HCT116 (cell line): Measurements from ENCODE around the gene TIAM1.
A peak's percentile ranks its signal among the peaks of the same experiment; 100 is the strongest.

Source experiments
- ATF3 ChIP-seq: IDR thresholded peaks from 2 replicates; pipeline ENCODE4 v1.6.1; 2012
- EZH2 ChIP-seq: fragments of 200-600 bp; sonication (generic); IDR thresholded peaks from 2 replicates; pipeline ENCODE4 v1.6.1; 2017; ENCODE audit warnings: antibody characterized with exemption, mixed run types
- EZH2phosphoT487 ChIP-seq: fragments of 200-600 bp; IDR thresholded peaks from 2 replicates; pipeline ENCODE4 v1.6.1; 2018; ENCODE audit warnings: antibody characterized with exemption, borderline replicate concordance
- POLR2A ChIP-seq: IDR thresholded peaks from 2 replicates; pipeline ENCODE4 v1.7.0; 2011; ENCODE audit warnings: borderline replicate concordance; ENCODE audit not compliant: insufficient read depth, insufficient read length; ENCODE audit errors: extremely low read depth
- POLR2AphosphoS5 ChIP-seq: IDR thresholded peaks from 2 replicates; pipeline ENCODE4 v1.6.1; 2011; ENCODE audit warnings: mild to moderate bottlenecking, low read depth, low read length, moderate library complexity
- REST ChIP-seq: IDR thresholded peaks from 2 replicates; pipeline ENCODE4 v1.6.1; 2012; ENCODE audit warnings: low read depth
- SIN3A ChIP-seq: IDR thresholded peaks from 2 replicates; pipeline ENCODE4 v1.6.1; 2012; ENCODE audit warnings: low read depth
- SP1 ChIP-seq: IDR thresholded peaks from 2 replicates; pipeline ENCODE4 v1.6.1; 2012; ENCODE audit warnings: low read depth
- TCF7L2 ChIP-seq: IDR thresholded peaks from 2 replicates; pipeline ENCODE4 v1.7.0; 2011; ENCODE audit warnings: borderline replicate concordance, inconsistent platforms; ENCODE audit not compliant: insufficient read depth, insufficient read length; ENCODE audit errors: extremely low read depth
- YY1 ChIP-seq: IDR thresholded peaks from 2 replicates; pipeline ENCODE4 v1.6.1; 2011; ENCODE audit warnings: low read length, low read depth, moderate library complexity, mild to moderate bottlenecking; ENCODE audit not compliant: insufficient replicate concordance; ENCODE audit errors: extremely low read depth
- ZNF274 ChIP-seq: fragments of 200-500 bp; sonication (Bioruptor generic); IDR thresholded peaks from 2 replicates; pipeline ENCODE4 v1.6.1; 2014; ENCODE audit warnings: mild to moderate bottlenecking, low read depth, low read length, inconsistent platforms
- TF ChIP-seq, protein P1 (sequence below), 3 experiments: fragments of 200-600 bp in 1 of 3; sonication (generic) in 1 of 3; IDR thresholded peaks in 2 of 3; conservative IDR thresholded peaks in 1 of 3; 2 replicates each; pipeline ENCODE4 v1.5.1; 2012 to 2017; ENCODE audit warnings: low read depth in 2 of 3, low read length in 2 of 3, antibody characterized with exemption in 1 of 3, borderline replicate concordance in 1 of 3, control low read depth in 1 of 3, mild to moderate bottlenecking in 1 of 3, mixed read lengths in 1 of 3, mixed run types in 1 of 3, moderate library complexity in 1 of 3; ENCODE audit not compliant: insufficient read depth in 1 of 3
- TF ChIP-seq, protein P2 (sequence below): IDR thresholded peaks from 2 replicates; pipeline ENCODE4 v1.6.1; 2012

GRCh38 chr21:31335957-31336738 lies 7.9 kb downstream of the TIAM1 start:
- TF ChIP-seq POLR2AphosphoS5 (no peak), YY1 (no peak), POLR2A (no peak), REST (no peak), EZH2phosphoT487 (no peak), ZNF274 (no peak), SIN3A (no peak), SP1 (peak; percentile 45; the same call in 1 of the 2 replicates), TCF7L2 (no peak), EZH2 (no peak), ATF3 (0 out of 2 replicates have a peak, but pooled peaks have one; percentile 40)
- TF ChIP-seq, protein P1, sequence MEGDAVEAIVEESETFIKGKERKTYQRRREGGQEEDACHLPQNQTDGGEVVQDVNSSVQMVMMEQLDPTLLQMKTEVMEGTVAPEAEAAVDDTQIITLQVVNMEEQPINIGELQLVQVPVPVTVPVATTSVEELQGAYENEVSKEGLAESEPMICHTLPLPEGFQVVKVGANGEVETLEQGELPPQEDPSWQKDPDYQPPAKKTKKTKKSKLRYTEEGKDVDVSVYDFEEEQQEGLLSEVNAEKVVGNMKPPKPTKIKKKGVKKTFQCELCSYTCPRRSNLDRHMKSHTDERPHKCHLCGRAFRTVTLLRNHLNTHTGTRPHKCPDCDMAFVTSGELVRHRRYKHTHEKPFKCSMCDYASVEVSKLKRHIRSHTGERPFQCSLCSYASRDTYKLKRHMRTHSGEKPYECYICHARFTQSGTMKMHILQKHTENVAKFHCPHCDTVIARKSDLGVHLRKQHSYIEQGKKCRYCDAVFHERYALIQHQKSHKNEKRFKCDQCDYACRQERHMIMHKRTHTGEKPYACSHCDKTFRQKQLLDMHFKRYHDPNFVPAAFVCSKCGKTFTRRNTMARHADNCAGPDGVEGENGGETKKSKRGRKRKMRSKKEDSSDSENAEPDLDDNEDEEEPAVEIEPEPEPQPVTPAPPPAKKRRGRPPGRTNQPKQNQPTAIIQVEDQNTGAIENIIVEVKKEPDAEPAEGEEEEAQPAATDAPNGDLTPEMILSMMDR (IDR thresholded peaks at IDR 0.05 in 2 of 3, conservative IDR thresholded peaks at IDR 0.05 in 1 of 3; ENCODE audit: borderline replicate concordance in 1 of 3, insufficient read depth in 1 of 3, low read depth in 2 of 3, low read length in 2 of 3): no peak
- TF ChIP-seq, protein P2, sequence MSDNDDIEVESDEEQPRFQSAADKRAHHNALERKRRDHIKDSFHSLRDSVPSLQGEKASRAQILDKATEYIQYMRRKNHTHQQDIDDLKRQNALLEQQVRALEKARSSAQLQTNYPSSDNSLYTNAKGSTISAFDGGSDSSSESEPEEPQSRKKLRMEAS: no peak
